ENCODE results near the gene B4GALNT4. TPM values are rescaled to one million over a fixed set of nuclear protein-coding genes. Genes with fewer than 3 reads are reported as not detected.
A peak's percentile ranks its signal among the peaks of the same experiment; 100 is the strongest.

The B4GALNT4 gene
- total and polyA plus RNA-seq, 4 donors, result 0.15 to 0.42 (median 0.42) TPM; not detected in 1

DNA sequence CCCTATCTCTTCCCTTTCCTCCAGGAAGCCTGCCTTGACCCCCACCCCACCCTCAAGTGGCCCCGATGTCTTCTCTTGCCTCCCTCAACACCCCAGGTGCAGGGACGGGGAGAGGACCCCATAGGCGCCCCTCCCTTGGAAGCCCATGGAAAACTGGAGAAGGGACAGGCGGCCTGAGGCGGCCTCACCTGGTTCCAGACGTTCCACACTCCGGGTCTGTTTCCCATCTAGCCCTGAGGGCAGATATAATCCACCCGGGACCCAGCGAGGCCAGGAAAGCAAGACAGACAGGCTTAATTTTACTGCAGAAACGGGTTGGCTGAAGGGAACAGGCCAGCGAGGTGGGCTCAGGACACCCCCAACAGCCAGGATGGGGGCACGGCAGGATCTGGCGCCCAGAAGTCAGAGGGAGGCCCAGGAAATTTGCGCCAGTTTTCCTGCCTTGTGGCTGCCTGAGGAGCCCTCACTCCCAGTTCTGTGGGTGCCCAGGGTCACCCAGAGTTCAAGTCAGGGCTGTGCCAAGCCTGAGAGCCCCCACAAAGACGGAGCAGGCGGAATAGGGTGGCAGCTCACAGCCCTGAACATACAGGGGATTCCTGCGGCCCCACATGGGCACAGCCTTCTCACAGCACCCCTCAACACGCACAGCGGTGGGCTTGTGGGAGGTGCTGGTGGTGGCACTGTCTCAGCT, 48.5 kb downstream of the B4GALNT4 start:
- Histone ChIP-seq H3K4me1 (ENCODE audit: control insufficient read depth in 4 of 4, insufficient read depth in 4 of 4, low read length in 3 of 4) (peaks cover 7 to 45% (median 22%) of the 10 kb centered on the region in 4 donors), H3K27me3 (ENCODE audit: control insufficient read depth in 4 of 4, insufficient read depth in 4 of 4, low read length in 3 of 4) (no peaks in the 10 kb centered on the region), H3K9me3 (ENCODE audit: control insufficient read depth in 4 of 4, low read length in 3 of 4) (no peaks in the 10 kb centered on the region), H3K4me3 (ENCODE audit: low read depth in 1 of 3, low read length in 3 of 3) (peak overlapping the region in 1 of 3 donors; percentile 56), H3K27ac (ENCODE audit: low read depth in 1 of 2, low read length in 2 of 2) (no peak overlapping the region), H3K36me3 (ENCODE audit: control insufficient read depth in 4 of 4, insufficient read depth in 3 of 4, low read depth in 1 of 4, low read length in 3 of 4) (no peaks in the 10 kb centered on the region), H3K9ac (ENCODE audit: low read depth in 1 of 2, low read length in 2 of 2) (peak overlapping the region in 1 of 2 donors; percentile 38)
- WGBS, result 73% methylated on average over 19 of the region's 19 CpGs
- no peak for DNase-seq (ENCODE audit: low spot score)
- TF ChIP-seq, protein P1, sequence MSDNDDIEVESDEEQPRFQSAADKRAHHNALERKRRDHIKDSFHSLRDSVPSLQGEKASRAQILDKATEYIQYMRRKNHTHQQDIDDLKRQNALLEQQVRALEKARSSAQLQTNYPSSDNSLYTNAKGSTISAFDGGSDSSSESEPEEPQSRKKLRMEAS (IDR thresholded peaks at IDR 0.05), result no peak
- no peak for TF ChIP-seq HNF4G (IDR thresholded peaks at IDR 0.05)
- no peak for TF ChIP-seq RXRA (IDR thresholded peaks at IDR 0.05)
- no peak for TF ChIP-seq SP1 (IDR thresholded peaks at IDR 0.05)
- no peak for TF ChIP-seq REST (IDR thresholded peaks at IDR 0.05)
- TF ChIP-seq YY1 (IDR thresholded peaks at IDR 0.05), result no peak
- TF ChIP-seq HNF4A (conservative IDR thresholded peaks at IDR 0.05), result no peak
- no peak for TF ChIP-seq FOXA1 (IDR thresholded peaks at IDR 0.05)
- no peak for TF ChIP-seq JUND (IDR thresholded peaks at IDR 0.05)
- TF ChIP-seq, protein P2, sequence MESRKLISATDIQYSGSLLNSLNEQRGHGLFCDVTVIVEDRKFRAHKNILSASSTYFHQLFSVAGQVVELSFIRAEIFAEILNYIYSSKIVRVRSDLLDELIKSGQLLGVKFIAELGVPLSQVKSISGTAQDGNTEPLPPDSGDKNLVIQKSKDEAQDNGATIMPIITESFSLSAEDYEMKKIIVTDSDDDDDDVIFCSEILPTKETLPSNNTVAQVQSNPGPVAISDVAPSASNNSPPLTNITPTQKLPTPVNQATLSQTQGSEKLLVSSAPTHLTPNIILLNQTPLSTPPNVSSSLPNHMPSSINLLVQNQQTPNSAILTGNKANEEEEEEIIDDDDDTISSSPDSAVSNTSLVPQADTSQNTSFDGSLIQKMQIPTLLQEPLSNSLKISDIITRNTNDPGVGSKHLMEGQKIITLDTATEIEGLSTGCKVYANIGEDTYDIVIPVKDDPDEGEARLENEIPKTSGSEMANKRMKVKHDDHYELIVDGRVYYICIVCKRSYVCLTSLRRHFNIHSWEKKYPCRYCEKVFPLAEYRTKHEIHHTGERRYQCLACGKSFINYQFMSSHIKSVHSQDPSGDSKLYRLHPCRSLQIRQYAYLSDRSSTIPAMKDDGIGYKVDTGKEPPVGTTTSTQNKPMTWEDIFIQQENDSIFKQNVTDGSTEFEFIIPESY (IDR thresholded peaks at IDR 0.05), result no peak
- TF ChIP-seq EGR1 (IDR thresholded peaks at IDR 0.05; ENCODE audit: low read depth in 2 of 2), result no peak
- TF ChIP-seq, protein P3, sequence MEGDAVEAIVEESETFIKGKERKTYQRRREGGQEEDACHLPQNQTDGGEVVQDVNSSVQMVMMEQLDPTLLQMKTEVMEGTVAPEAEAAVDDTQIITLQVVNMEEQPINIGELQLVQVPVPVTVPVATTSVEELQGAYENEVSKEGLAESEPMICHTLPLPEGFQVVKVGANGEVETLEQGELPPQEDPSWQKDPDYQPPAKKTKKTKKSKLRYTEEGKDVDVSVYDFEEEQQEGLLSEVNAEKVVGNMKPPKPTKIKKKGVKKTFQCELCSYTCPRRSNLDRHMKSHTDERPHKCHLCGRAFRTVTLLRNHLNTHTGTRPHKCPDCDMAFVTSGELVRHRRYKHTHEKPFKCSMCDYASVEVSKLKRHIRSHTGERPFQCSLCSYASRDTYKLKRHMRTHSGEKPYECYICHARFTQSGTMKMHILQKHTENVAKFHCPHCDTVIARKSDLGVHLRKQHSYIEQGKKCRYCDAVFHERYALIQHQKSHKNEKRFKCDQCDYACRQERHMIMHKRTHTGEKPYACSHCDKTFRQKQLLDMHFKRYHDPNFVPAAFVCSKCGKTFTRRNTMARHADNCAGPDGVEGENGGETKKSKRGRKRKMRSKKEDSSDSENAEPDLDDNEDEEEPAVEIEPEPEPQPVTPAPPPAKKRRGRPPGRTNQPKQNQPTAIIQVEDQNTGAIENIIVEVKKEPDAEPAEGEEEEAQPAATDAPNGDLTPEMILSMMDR (IDR thresholded peaks at IDR 0.05; ENCODE audit: low read depth, low read length, missing input control), result no peak
- no peak for TF ChIP-seq RAD21 (IDR thresholded peaks at IDR 0.05)
- TF ChIP-seq TAF1 (conservative IDR thresholded peaks at IDR 0.05), result no peak
- no peak for TF ChIP-seq FOXA2 (IDR thresholded peaks at IDR 0.05)
- no peak for TF ChIP-seq NR2F2 (IDR thresholded peaks at IDR 0.05)
- TF ChIP-seq ATF3 (IDR thresholded peaks at IDR 0.05), result no peak
- no peak for TF ChIP-seq GABPA (IDR thresholded peaks at IDR 0.05 in 1 of 2, conservative IDR thresholded peaks at IDR 0.05 in 1 of 2)
